MM.1S (cell line): ENCODE results near the gene KCNQ1.

Experiments
- DNase-seq: peaks from one replicate; pipeline ENCODE4 v3.0.0-alpha.2; 2015
- H2AFZ ChIP-seq: fragments of 300-600 bp; sonication (generic); 2 replicates; pipeline ENCODE4 v1.6.0; 2016; ENCODE audit warnings: antibody characterized with exemption, low read length
- H3F3A ChIP-seq: fragments of 300-600 bp; sonication (generic); 2 replicates; pipeline ENCODE4 v1.6.1; 2016; ENCODE audit warnings: mild to moderate bottlenecking, antibody characterized with exemption, low read length, moderate library complexity, mixed read lengths; ENCODE audit not compliant: insufficient read depth
- H3K27ac ChIP-seq: fragments of 300-600 bp; sonication (generic); 2 replicates; pipeline ENCODE4 v1.5.1; 2016; ENCODE audit warnings: mild to moderate bottlenecking, low read length
- H3K27me3 ChIP-seq: fragments of 300-600 bp; sonication (generic); replicated peaks from 2 replicates; pipeline ENCODE4 v1.6.0; 2016; ENCODE audit warnings: low read length; ENCODE audit not compliant: insufficient read depth
- H3K36me3 ChIP-seq: fragments of 300-600 bp; sonication (generic); replicated peaks from 2 replicates; pipeline ENCODE4 v1.6.1; 2016; ENCODE audit warnings: mild to moderate bottlenecking, low read length, mixed read lengths; ENCODE audit not compliant: insufficient read depth
- H3K4me1 ChIP-seq: fragments of 300-600 bp; sonication (generic); 2 replicates; pipeline ENCODE4 v1.6.1; 2016; ENCODE audit warnings: low read length, mixed read lengths
- H3K4me2 ChIP-seq: fragments of 300-600 bp; sonication (generic); 2 replicates; pipeline ENCODE4 v1.6.0; 2016; ENCODE audit warnings: low read depth, low read length
- H3K4me3 ChIP-seq: fragments of 300-600 bp; sonication (generic); 2 replicates; pipeline ENCODE4 v1.5.1; 2016; ENCODE audit warnings: low read length, mixed read lengths
- H3K79me2 ChIP-seq: fragments of 300-600 bp; sonication (generic); 2 replicates; pipeline ENCODE4 v1.6.1; 2016; ENCODE audit warnings: mixed run types, low read length, mixed read lengths
- H3K9ac ChIP-seq: fragments of 300-600 bp; sonication (generic); 2 replicates; pipeline ENCODE4 v1.6.1; 2016; ENCODE audit warnings: low read length, mixed read lengths
- H3K9me2 ChIP-seq: fragments of 300-600 bp; sonication (generic); replicated peaks from 2 replicates; pipeline ENCODE4 v1.6.1; 2016; ENCODE audit warnings: mild to moderate bottlenecking, low read length, mixed read lengths; ENCODE audit not compliant: insufficient read depth
- H3K9me3 ChIP-seq: fragments of 300-600 bp; sonication (generic); replicated peaks from 2 replicates; pipeline ENCODE4 v1.6.1; 2016; ENCODE audit warnings: mild to moderate bottlenecking, low read length, mixed read lengths; ENCODE audit not compliant: insufficient read depth
- H4K20me1 ChIP-seq: fragments of 300-600 bp; sonication (generic); 2 replicates; pipeline ENCODE4 v1.6.1; 2016; ENCODE audit warnings: mild to moderate bottlenecking, low read length, moderate library complexity, mixed read lengths; ENCODE audit not compliant: insufficient read depth
- EZH2 ChIP-seq: fragments of 300-600 bp; sonication (generic); optimal IDR thresholded peaks from 2 replicates; pipeline ENCODE3; 2017; ENCODE audit warnings: low read depth, mild to moderate bottlenecking, antibody characterized with exemption, low read length, mixed read lengths
- EZH2phosphoT487 ChIP-seq: fragments of 300-600 bp; sonication (generic); IDR thresholded peaks from 2 replicates; pipeline ENCODE4 v1.6.1; 2018; ENCODE audit warnings: antibody characterized with exemption, low read length
- TF ChIP-seq, protein P1 (sequence below): fragments of 300-600 bp; sonication (generic); IDR thresholded peaks from 2 replicates; pipeline ENCODE4 v1.5.1; 2016; ENCODE audit warnings: antibody characterized with exemption, low read length, mixed read lengths

The KCNQ1 gene

GRCh38 chr11:2551131-2551530 is 106.3 kb downstream of the KCNQ1 start:
- Histone ChIP-seq H3K27ac (no peak overlapping the region), H4K20me1 (no peaks in the 10 kb centered on the region), H3K79me2 (peaks cover 15% of the 10 kb centered on the region; the same call in 1 of the 2 replicates), H3K4me1 (no peaks in the 10 kb centered on the region), H3K9ac (no peak overlapping the region), H2AFZ (no peak overlapping the region), H3K9me3 (no peaks in the 10 kb centered on the region), H3K4me3 (no peak overlapping the region), H3K4me2 (no peak overlapping the region), H3F3A (no peaks in the 10 kb centered on the region), H3K36me3 (no peaks in the 10 kb centered on the region), H3K27me3 (no peaks in the 10 kb centered on the region), H3K9me2 (no peaks in the 10 kb centered on the region)
- TF ChIP-seq EZH2phosphoT487 (no peak), EZH2 (no peak)
- TF ChIP-seq, protein P1, sequence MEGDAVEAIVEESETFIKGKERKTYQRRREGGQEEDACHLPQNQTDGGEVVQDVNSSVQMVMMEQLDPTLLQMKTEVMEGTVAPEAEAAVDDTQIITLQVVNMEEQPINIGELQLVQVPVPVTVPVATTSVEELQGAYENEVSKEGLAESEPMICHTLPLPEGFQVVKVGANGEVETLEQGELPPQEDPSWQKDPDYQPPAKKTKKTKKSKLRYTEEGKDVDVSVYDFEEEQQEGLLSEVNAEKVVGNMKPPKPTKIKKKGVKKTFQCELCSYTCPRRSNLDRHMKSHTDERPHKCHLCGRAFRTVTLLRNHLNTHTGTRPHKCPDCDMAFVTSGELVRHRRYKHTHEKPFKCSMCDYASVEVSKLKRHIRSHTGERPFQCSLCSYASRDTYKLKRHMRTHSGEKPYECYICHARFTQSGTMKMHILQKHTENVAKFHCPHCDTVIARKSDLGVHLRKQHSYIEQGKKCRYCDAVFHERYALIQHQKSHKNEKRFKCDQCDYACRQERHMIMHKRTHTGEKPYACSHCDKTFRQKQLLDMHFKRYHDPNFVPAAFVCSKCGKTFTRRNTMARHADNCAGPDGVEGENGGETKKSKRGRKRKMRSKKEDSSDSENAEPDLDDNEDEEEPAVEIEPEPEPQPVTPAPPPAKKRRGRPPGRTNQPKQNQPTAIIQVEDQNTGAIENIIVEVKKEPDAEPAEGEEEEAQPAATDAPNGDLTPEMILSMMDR: no peak
- DNase-seq: no peak

- Histone ChIP-seq H2AFZ (no peak overlapping the region), H3K9me2 (no peaks in the 10 kb centered on the region), H3K27me3 (no peaks in the 10 kb centered on the region), H3K4me3 (no peak overlapping the region), H3K4me1 (no peaks in the 10 kb centered on the region), H3F3A (no peaks in the 10 kb centered on the region), H3K27ac (no peak overlapping the region), H4K20me1 (no peaks in the 10 kb centered on the region), H3K79me2 (peaks cover 15% of the 10 kb centered on the region; the same call in 1 of the 2 replicates), H3K9me3 (no peaks in the 10 kb centered on the region), H3K4me2 (no peak overlapping the region), H3K36me3 (no peaks in the 10 kb centered on the region), H3K9ac (no peak overlapping the region)
- TF ChIP-seq EZH2phosphoT487 (no peak), EZH2 (no peak)
- TF ChIP-seq, protein P1: no peak
- DNase-seq: no peak
Measured at GRCh38 chr11:2552210-2552609, 107.4 kb downstream of the KCNQ1 start.

GRCh38 chr11:2553198-2553597 is 108.4 kb downstream of the KCNQ1 start:
- no peak overlapping the region for H3K9ac ChIP-seq
- no peaks in the 10 kb centered on the region for H3F3A ChIP-seq
- no peaks in the 10 kb centered on the region for H3K4me1 ChIP-seq
- H3K27me3 ChIP-seq: no peaks in the 10 kb centered on the region
- H2AFZ ChIP-seq: no peak overlapping the region
- no peaks in the 10 kb centered on the region for H3K9me2 ChIP-seq
- H4K20me1 ChIP-seq: no peaks in the 10 kb centered on the region
- no peak overlapping the region for H3K4me2 ChIP-seq
- DNase-seq: no peak
- no peaks in the 10 kb centered on the region for H3K36me3 ChIP-seq
- no peak overlapping the region for H3K4me3 ChIP-seq
- no peak overlapping the region for H3K27ac ChIP-seq
- TF ChIP-seq, protein P1: no peak
- TF ChIP-seq EZH2: no peak
- TF ChIP-seq EZH2phosphoT487: no peak
- peaks cover 8% of the 10 kb centered on the region; the same call in 1 of the 2 replicates for H3K79me2 ChIP-seq
- H3K9me3 ChIP-seq: no peaks in the 10 kb centered on the region
